Upper lobe of left lung (tissue), 4 donors: Measurements from ENCODE around the gene CPEB3.

Experiments
- POLR2A ChIP-seq, 4 donors: fragments of 450-650 bp; IDR thresholded peaks; one replicate each; pipeline ENCODE4 v1.5.1; 2016 to 2017; ENCODE audit warnings: antibody characterized with exemption in 4 of 4, mild to moderate bottlenecking in 2 of 4
- POLR2AphosphoS5 ChIP-seq, 2 donors: sonication (generic); formaldehyde crosslinking; IDR thresholded peaks; one replicate each; pipeline ENCODE4 v1.5.1; 2017; ENCODE audit warnings: antibody characterized with exemption in 2 of 2
- TF ChIP-seq, protein P1 (sequence below), 6 experiments: fragments of 450-650 bp in 4 of 6; fragments of 200-600 bp in 2 of 6; sonication (generic) in 2 of 6; IDR thresholded peaks; one replicate each; pipeline ENCODE4 v1.5.1; 2016 to 2019; ENCODE audit warnings: antibody characterized with exemption in 6 of 6

DNA sequence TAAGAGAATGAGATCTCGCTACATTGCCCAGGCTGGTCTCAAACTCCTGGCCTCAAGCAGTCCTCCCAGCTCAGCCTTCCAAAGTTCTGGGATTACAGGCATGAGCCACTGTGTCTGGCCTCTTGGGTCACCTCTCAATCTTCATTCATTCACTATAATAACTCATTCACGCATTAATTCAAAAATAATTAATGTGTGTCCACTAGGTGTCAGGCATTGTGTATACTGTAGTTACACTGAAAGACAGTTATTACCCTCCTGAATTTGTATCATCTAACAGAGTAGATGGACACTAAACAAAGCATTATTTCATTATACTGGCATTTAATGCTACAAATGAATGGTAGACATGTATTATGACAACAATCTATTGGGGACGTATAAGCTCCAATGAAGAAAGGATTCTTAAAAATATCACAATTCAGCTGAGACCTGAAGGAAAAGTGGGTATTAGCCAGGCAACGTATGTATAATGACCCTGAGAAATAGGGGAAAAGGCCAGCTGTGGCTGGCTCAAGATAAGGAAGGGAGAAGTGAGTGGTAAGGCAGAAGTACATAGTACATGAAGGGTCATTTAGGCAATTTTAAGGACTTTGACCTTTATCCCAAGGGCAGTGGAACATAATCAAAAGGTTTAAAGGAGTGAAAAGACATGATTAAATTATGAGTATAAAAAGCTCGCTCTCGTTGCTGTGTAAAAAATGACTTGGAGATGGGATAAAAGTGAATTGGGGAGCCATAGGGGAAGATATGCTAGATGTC is 216.6 kb downstream of the CPEB3 start:
- TF ChIP-seq, protein P1, sequence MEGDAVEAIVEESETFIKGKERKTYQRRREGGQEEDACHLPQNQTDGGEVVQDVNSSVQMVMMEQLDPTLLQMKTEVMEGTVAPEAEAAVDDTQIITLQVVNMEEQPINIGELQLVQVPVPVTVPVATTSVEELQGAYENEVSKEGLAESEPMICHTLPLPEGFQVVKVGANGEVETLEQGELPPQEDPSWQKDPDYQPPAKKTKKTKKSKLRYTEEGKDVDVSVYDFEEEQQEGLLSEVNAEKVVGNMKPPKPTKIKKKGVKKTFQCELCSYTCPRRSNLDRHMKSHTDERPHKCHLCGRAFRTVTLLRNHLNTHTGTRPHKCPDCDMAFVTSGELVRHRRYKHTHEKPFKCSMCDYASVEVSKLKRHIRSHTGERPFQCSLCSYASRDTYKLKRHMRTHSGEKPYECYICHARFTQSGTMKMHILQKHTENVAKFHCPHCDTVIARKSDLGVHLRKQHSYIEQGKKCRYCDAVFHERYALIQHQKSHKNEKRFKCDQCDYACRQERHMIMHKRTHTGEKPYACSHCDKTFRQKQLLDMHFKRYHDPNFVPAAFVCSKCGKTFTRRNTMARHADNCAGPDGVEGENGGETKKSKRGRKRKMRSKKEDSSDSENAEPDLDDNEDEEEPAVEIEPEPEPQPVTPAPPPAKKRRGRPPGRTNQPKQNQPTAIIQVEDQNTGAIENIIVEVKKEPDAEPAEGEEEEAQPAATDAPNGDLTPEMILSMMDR (IDR thresholded peaks at IDR 0.05) = peak in 3 of 6 experiments; percentile 10 to 22 (median 11)
- no peak for TF ChIP-seq POLR2AphosphoS5 (IDR thresholded peaks at IDR 0.05)
- no peak for TF ChIP-seq POLR2A (IDR thresholded peaks at IDR 0.05)
